ENCODE data around the gene CCDC61.
A peak's percentile ranks its signal among the peaks of the same experiment; 100 is the strongest.

CCDC61 gene

GRCh38 chr19:45973553-45974338 is 21.5 kb upstream of the CCDC61 start, which contains the start of gene NOVA2:
Gene NOVA2 (minus strand): TSS chr19:45973865. CDS start chr19:45973351, 514 bp downstream.
- DNase-seq (ENCODE audit: low read depth): no peak

- DNase-seq (ENCODE audit: low read depth): no peak
Measured at GRCh38 chr19:45975306-45976070, 19.8 kb upstream of the CCDC61 start.

- no peak for DNase-seq (ENCODE audit: low read depth)
Measured at GRCh38 chr19:45976178-45976577, 19.1 kb upstream of the CCDC61 start.

GRCh38 chr19:45978156-45978555 is 17.1 kb upstream of the CCDC61 start:
- DNase-seq (ENCODE audit: low read depth): no peak

GRCh38 chr19:45981350-45981749 is 13.9 kb upstream of the CCDC61 start:
- no peak for DNase-seq (ENCODE audit: low read depth)

- no peak for DNase-seq (ENCODE audit: low read depth)
Measured at GRCh38 chr19:45985321-45985720, 9.9 kb upstream of the CCDC61 start.

- no peak for DNase-seq (ENCODE audit: low read depth)
Measured at GRCh38 chr19:45990113-45990728, 5.0 kb upstream of the CCDC61 start.

- no peak for DNase-seq (ENCODE audit: low read depth)
Measured at GRCh38 chr19:45994456-45994997, 740 bp upstream of the CCDC61 start.

GRCh38 chr19:45995715-45996385 is 583 bp downstream of the CCDC61 start:
- no peak for DNase-seq (ENCODE audit: low read depth)

GRCh38 chr19:45996933-45997332 is 1.7 kb downstream of the CCDC61 start:
- DNase-seq (ENCODE audit: low read depth): no peak

- DNase-seq (ENCODE audit: low read depth): no peak
Measured at GRCh38 chr19:45998834-45999233, 3.6 kb downstream of the CCDC61 start.

- no peak for DNase-seq (ENCODE audit: low read depth)
Measured at GRCh38 chr19:45999653-46000121, 4.4 kb downstream of the CCDC61 start.

GRCh38 chr19:46000491-46001246 is 5.4 kb downstream of the CCDC61 start:
- peak; percentile 63 for DNase-seq (ENCODE audit: low read depth)

GRCh38 chr19:46002678-46003275 is 7.5 kb downstream of the CCDC61 start:
- no peak for DNase-seq (ENCODE audit: low read depth)

GRCh38 chr19:46006411-46006810 is 11.1 kb downstream of the CCDC61 start:
- DNase-seq (ENCODE audit: low read depth): no peak

GRCh38 chr19:46009530-46010510 is 14.6 kb downstream of the CCDC61 start:
- DNase-seq (ENCODE audit: low read depth): peak; percentile 30

- no peak for DNase-seq (ENCODE audit: low read depth)
Measured at GRCh38 chr19:46014534-46014933, 19.3 kb downstream of the CCDC61 start.

- DNase-seq (ENCODE audit: low read depth): peak; percentile 32
Measured at GRCh38 chr19:46014941-46015686, 19.8 kb downstream of the CCDC61 start.

Data from stimulated activated CD8-positive, alpha-beta memory T cell treated with anti-CD3 and anti-CD28 coated beads, Interleukin-12 subunit alpha, Interleukin-12 subunit beta, amount 100 ng/mL, for 4 hours (primary cell).